ENCODE results near the gene TMEFF2.

DNA sequence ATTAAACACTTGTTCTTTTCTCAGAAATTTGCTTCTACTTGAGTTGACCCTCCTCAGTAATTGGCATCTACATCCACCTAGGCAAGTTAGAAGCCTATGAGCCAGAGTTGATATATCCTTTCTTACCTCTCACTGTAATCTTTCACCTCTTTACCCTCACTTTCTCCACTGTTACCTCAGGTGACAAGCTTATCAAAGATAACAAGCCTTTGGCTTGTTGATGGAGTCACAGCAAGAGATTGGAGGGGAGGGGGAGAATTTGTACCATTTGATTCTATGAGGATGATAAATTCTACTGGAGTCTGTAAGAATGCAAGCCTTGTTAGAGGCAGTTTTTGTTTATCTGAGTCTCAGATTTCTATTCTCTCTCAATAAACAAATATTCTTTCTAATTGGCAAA lies 176.9 kb downstream of the TMEFF2 start:
- TF ChIP-seq POLR2AphosphoS5 (IDR thresholded peaks at IDR 0.05; ENCODE audit: low read depth, low read length): no peak
- TF ChIP-seq POLR2A (IDR thresholded peaks at IDR 0.05; ENCODE audit: low read depth, low read length): no peak
- no peak for TF ChIP-seq TAF1 (IDR thresholded peaks at IDR 0.05; ENCODE audit: borderline replicate concordance, low read depth, low read length)
